Measurements from ENCODE around the gene IGFBPL1. TPM values are rescaled to one million over a fixed set of nuclear protein-coding genes. Genes with fewer than 3 reads are reported as not detected.

The IGFBPL1 gene
- total and polyA plus RNA-seq, 2 of the 13 experiments (the other 11 are each of a cell fraction or from before 2014, with no cell fraction given) = 0.24 TPM; not detected in 1

GRCh38 chr9:38392235-38393127, 31.8 kb downstream of the IGFBPL1 start, which contains the start of gene ALDH1B1 (continued):
- TF ChIP-seq ZSCAN30 (CRISPR knock-in tag; IDR thresholded peaks at IDR 0.05) = 0 out of 2 replicates have a peak, but pooled peaks have one; percentile 50
- no peak for TF ChIP-seq EP300 (IDR thresholded peaks at IDR 0.05; ENCODE audit: low read depth in 2 of 2, low read length in 2 of 2)
- TF ChIP-seq EP300 (CRISPR knock-in tag; IDR thresholded peaks at IDR 0.05; ENCODE audit: borderline replicate concordance) = no peak
- TF ChIP-seq ZBTB3 (CRISPR knock-in tag; IDR thresholded peaks at IDR 0.05; ENCODE audit: borderline replicate concordance, low read depth) = no peak; the same call in none of the 2 replicates
- TF ChIP-seq RARG (CRISPR knock-in tag; IDR thresholded peaks at IDR 0.05; ENCODE audit: low read depth) = no peak
- no peak for TF ChIP-seq SIN3B (IDR thresholded peaks at IDR 0.05; ENCODE audit: low read length)
- TF ChIP-seq FIP1L1 (IDR thresholded peaks at IDR 0.05; ENCODE audit: borderline replicate concordance, insufficient read depth, low read depth, low read length) = no peak
- no peak for TF ChIP-seq ZNF33A (CRISPR knock-in tag; IDR thresholded peaks at IDR 0.05; ENCODE audit: borderline replicate concordance)
- TF ChIP-seq, protein P1, sequence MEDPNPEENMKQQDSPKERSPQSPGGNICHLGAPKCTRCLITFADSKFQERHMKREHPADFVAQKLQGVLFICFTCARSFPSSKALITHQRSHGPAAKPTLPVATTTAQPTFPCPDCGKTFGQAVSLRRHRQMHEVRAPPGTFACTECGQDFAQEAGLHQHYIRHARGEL (CRISPR knock-in tag; IDR thresholded peaks at IDR 0.05) = no peak
- peak; percentile 55 for TF ChIP-seq XRCC5 (optimal IDR thresholded peaks at IDR 0.05; ENCODE audit: low read length)
- no peak for TF ChIP-seq SMARCE1 (IDR thresholded peaks at IDR 0.05; ENCODE audit: borderline replicate concordance)
- peak; percentile 47; the same call in 1 of the 2 replicates for TF ChIP-seq CCDC6 (CRISPR knock-in tag; IDR thresholded peaks at IDR 0.05)
- peak; percentile 72; the same call in 1 of the 2 replicates for TF ChIP-seq ZBTB20 (CRISPR knock-in tag; IDR thresholded peaks at IDR 0.05; ENCODE audit: borderline replicate concordance, low read depth)
- TF ChIP-seq NCOA1 (CRISPR knock-in tag; IDR thresholded peaks at IDR 0.05) = no peak
- no peak for TF ChIP-seq PAWR (CRISPR knock-in tag; IDR thresholded peaks at IDR 0.05; ENCODE audit: borderline replicate concordance)
- TF ChIP-seq, protein P2, sequence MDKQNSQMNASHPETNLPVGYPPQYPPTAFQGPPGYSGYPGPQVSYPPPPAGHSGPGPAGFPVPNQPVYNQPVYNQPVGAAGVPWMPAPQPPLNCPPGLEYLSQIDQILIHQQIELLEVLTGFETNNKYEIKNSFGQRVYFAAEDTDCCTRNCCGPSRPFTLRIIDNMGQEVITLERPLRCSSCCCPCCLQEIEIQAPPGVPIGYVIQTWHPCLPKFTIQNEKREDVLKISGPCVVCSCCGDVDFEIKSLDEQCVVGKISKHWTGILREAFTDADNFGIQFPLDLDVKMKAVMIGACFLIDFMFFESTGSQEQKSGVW (CRISPR knock-in tag; IDR thresholded peaks at IDR 0.05; ENCODE audit: borderline replicate concordance) = no peak; the same call in 1 of the 2 replicates
- TF ChIP-seq ATRX (CRISPR knock-in tag; IDR thresholded peaks at IDR 0.05; ENCODE audit: borderline replicate concordance) = no peak
- no peak for TF ChIP-seq ZNF468 (CRISPR knock-in tag; IDR thresholded peaks at IDR 0.05)

Data from HepG2 (cell line).